HCT116 (cell line): ENCODE results near the gene ATP6V1G2. TPM values are rescaled to one million over a fixed set of nuclear protein-coding genes. Genes with fewer than 3 reads are reported as not detected.

ENCODE experiments used
- ATAC-seq: fragments of 200-7000 bp; cut with Tn5 transposase; 2 replicates; pipeline ENCODE4 v1.9.1; 2020; ENCODE audit warnings: mild to moderate bottlenecking, moderate library complexity
- BruUV-seq: library from RNA; stranded (reverse); fragments of 400-500 nt; replicated peaks from 2 replicates; lab custom pipeline; 2021; lab: Mats Ljungman, UMichigan
- CTCF ChIA-PET: fragments of 300-600 bp; sonication (Branson Sonifier 250); formaldehyde crosslinking; loops from one replicate; lab custom pipeline; 2021; ENCODE audit warnings: antibody characterized with exemption; lab: Charles Lee
- POLR2A ChIA-PET: fragments of 300-600, 350-600 bp; sonication (Branson Sonifier 250); formaldehyde crosslinking; loops from one replicate; lab custom pipeline; 2021; ENCODE audit warnings: antibody characterized with exemption; lab: Charles Lee
- RAD21 ChIA-PET, 2 experiments: fragments of 300-600 bp; sonication (Branson Sonifier 250); formaldehyde crosslinking; loops; one replicate each; lab custom pipeline; 2023; ENCODE audit warnings: low total read pairs in 2 of 2; ENCODE audit not compliant: uncharacterized antibody in 2 of 2, unreplicated experiment in 2 of 2, low non-redundant PET in 1 of 2; lab: Charles Lee
- DNase-seq: peaks from one replicate; pipeline ENCODE4 v3.0.0-alpha.2; 2010; ENCODE audit warnings: low read depth, low spot score
- H2AFZ ChIP-seq: fragments of 200-600 bp; shearing (Covaris generic), sonication (generic); 2 replicates; pipeline ENCODE4 v1.6.1; 2017; ENCODE audit warnings: low read depth, mixed run types, mixed read lengths, antibody characterized with exemption, low read length; ENCODE audit not compliant: poor library complexity, severe bottlenecking
- H3K27ac ChIP-seq: 2 replicates; pipeline ENCODE4 v1.5.1; 2012; ENCODE audit warnings: low read depth, low read length
- H3K27me3 ChIP-seq: fragments of 200-600 bp; sonication (generic); 2 replicates; pipeline ENCODE4 v1.6.1; 2016; ENCODE audit warnings: mixed run types, low read length, mixed read lengths; ENCODE audit not compliant: insufficient read depth
- H3K36me3 ChIP-seq, 2 experiments: fragments of 200-500 bp in 1 of 2; fragments of 200-600 bp in 1 of 2; sonication (Bioruptor generic) in 1 of 2; sonication (generic) in 1 of 2; 2 replicates each; pipeline versions ENCODE4 v1.5.1 to v1.6.1; 2014 to 2016; ENCODE audit warnings: low read length in 2 of 2, inconsistent platforms in 1 of 2, mixed read lengths in 1 of 2, mixed run types in 1 of 2; ENCODE audit not compliant: insufficient read depth in 2 of 2, control insufficient read depth in 1 of 2
- H3K4me1 ChIP-seq, 2 experiments: fragments of 200-600 bp in 1 of 2; sonication (generic) in 1 of 2; 2 replicates each; pipeline versions ENCODE4 v1.5.1 to v1.6.1; 2012 to 2017; ENCODE audit warnings: low read length in 2 of 2, inconsistent platforms in 1 of 2, mild to moderate bottlenecking in 1 of 2, mixed read lengths in 1 of 2, mixed run types in 1 of 2, moderate library complexity in 1 of 2; ENCODE audit not compliant: insufficient read depth in 2 of 2, control insufficient read depth in 1 of 2
- H3K4me2 ChIP-seq: fragments of 200-600 bp; sonication (generic); 2 replicates; pipeline ENCODE4 v1.6.1; 2017; ENCODE audit warnings: mixed run types, low read length, mixed read lengths
- H3K4me3 ChIP-seq, 2 experiments: fragments of 200-600 bp in 1 of 2; sonication (generic) in 1 of 2; replicated peaks in 1 of 2; 2 replicates each; pipeline ENCODE4 v1.5.1; 2011 to 2016; ENCODE audit warnings: low read length in 2 of 2, control low read depth in 1 of 2, low read depth in 1 of 2, mild to moderate bottlenecking in 1 of 2, mixed read lengths in 1 of 2, mixed run types in 1 of 2
- H3K79me2 ChIP-seq: fragments of 200-600 bp; sonication (generic); 2 replicates; pipeline ENCODE4 v1.6.1; 2017; ENCODE audit warnings: mild to moderate bottlenecking, mixed run types, low read length, moderate library complexity, mixed read lengths; ENCODE audit not compliant: insufficient read depth
- H3K9ac ChIP-seq: fragments of 200-600 bp; sonication (generic); 2 replicates; pipeline ENCODE4 v1.6.1; 2016; ENCODE audit warnings: low read length, mixed read lengths
- H3K9me2 ChIP-seq: fragments of 200-600 bp; sonication (generic), shearing (Covaris generic); 2 replicates; pipeline ENCODE4 v1.6.1; 2017; ENCODE audit warnings: mixed run types, mild to moderate bottlenecking, moderate library complexity; ENCODE audit not compliant: insufficient read depth
- H3K9me3 ChIP-seq, 2 experiments: fragments of 200-500 bp in 1 of 2; fragments of 200-600 bp in 1 of 2; sonication (Bioruptor generic) in 1 of 2; sonication (generic) in 1 of 2; 2 replicates each; pipeline ENCODE4 v1.6.1; 2014 to 2017; ENCODE audit warnings: low read length in 2 of 2, mixed read lengths in 2 of 2, inconsistent platforms in 1 of 2, low read depth in 1 of 2, mild to moderate bottlenecking in 1 of 2, mixed run types in 1 of 2, moderate library complexity in 1 of 2; ENCODE audit not compliant: control insufficient read depth in 1 of 2, insufficient read depth in 1 of 2
- H4K20me1 ChIP-seq: fragments of 200-600 bp; sonication (generic), shearing (Covaris generic); 2 replicates; pipeline ENCODE4 v1.6.1; 2017; ENCODE audit warnings: mixed run types, mild to moderate bottlenecking, moderate library complexity; ENCODE audit not compliant: insufficient read depth
- CEBPB ChIP-seq: IDR thresholded peaks from 2 replicates; pipeline ENCODE4 v1.6.1; 2012; ENCODE audit warnings: low read depth
- EGR1 ChIP-seq: IDR thresholded peaks from 2 replicates; pipeline ENCODE4 v1.6.1; 2012; ENCODE audit warnings: low read depth
- JUND ChIP-seq: IDR thresholded peaks from 2 replicates; pipeline ENCODE4 v1.6.1; 2012
- SRF ChIP-seq: IDR thresholded peaks from 2 replicates; pipeline ENCODE4 v1.6.1; 2012; ENCODE audit warnings: low read depth
- ZBTB33 ChIP-seq: IDR thresholded peaks from 2 replicates; pipeline ENCODE4 v1.6.1; 2011; ENCODE audit warnings: mild to moderate bottlenecking, low read length, moderate library complexity; ENCODE audit not compliant: insufficient replicate concordance; ENCODE audit errors: extremely low read depth
- intact Hi-C: fragments of 100-400 bp; cut with micrococcal nuclease; formaldehyde crosslinking; loops from 2 replicates; pipeline ENCODE4 v1.10.0; 2022
- total RNA-seq: library from RNA; stranded (reverse); gene quantifications from one replicate; pipeline ENCODE4 v1.2.1, GENCODE V29; 2021; ENCODE audit not compliant: unreplicated experiment
- TF ChIP-seq, protein P1 (sequence below): IDR thresholded peaks from 2 replicates; pipeline ENCODE4 v1.6.1; 2012

The ATP6V1G2 gene
- total RNA-seq, 1 experiment from 2014 or later: 1.8 TPM

GRCh38 chr6:31569861-31570536, 23.6 kb upstream of the ATP6V1G2 start:
- POLR2A ChIA-PET: no interaction called here
- BruUV-seq: no TSS peak
- no peak for DNase-seq
- H3K27me3 ChIP-seq: no peaks in the 10 kb centered on the region
- H3K79me2 ChIP-seq: no peaks in the 10 kb centered on the region
- no peak overlapping the region for H3K27ac ChIP-seq
- RAD21 ChIA-PET: no interaction called here
- TF ChIP-seq ZBTB33 (no peak), JUND (no peak), EGR1 (no peak), CEBPB (no peak), SRF (no peak)
- TF ChIP-seq, protein P1, sequence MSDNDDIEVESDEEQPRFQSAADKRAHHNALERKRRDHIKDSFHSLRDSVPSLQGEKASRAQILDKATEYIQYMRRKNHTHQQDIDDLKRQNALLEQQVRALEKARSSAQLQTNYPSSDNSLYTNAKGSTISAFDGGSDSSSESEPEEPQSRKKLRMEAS: no peak
- TF ChIP-seq, all 23 proteins: peak for 0
- no peaks in the 10 kb centered on the region for H3K9me2 ChIP-seq
- H3K9ac ChIP-seq: no peak overlapping the region
- no peak overlapping the region for H3K4me3 ChIP-seq
- CTCF ChIA-PET: interaction anchor here (0.7 to 1.9 kb wide), 4 partner anchors 10 to 27 kb away, joined by 3 to 4 read pairs (median 4); partner anchors contain the start of gene LTB
- 0 out of 4 replicates have a peak, but pooled peaks cover 0 to 3% of the 10 kb centered on the region in 2 experiments for H3K4me1 ChIP-seq
- no peak overlapping the region for H2AFZ ChIP-seq
- intact Hi-C loops: no loop called here
- no peak overlapping the region for H3K4me2 ChIP-seq
- no peak for ATAC-seq
- no peaks in the 10 kb centered on the region for H3K36me3 ChIP-seq
- no peaks in the 10 kb centered on the region for H4K20me1 ChIP-seq
- no peaks in the 10 kb centered on the region for H3K9me3 ChIP-seq
